H4 (cell line): Measurements from ENCODE around the gene MC1R. TPM values are rescaled to one million over a fixed set of nuclear protein-coding genes. Genes with fewer than 3 reads are reported as not detected.
"Not testable (repeated sequence)": the region's sequence is repeated elsewhere in the genome, so short reads cannot be mapped to it uniquely, and the experiment has no call there.

Experiments
- DNase-seq: peaks from one replicate; pipeline ENCODE4 v3.0.0-alpha.2; 2015; ENCODE audit warnings: low spot score
- total RNA-seq: library from RNA; depleted of rRNA; stranded (reverse); fragments of >200 nt; shearing (Covaris generic); gene quantifications from 2 replicates; pipeline ENCODE4 v1.2.3, GENCODE V29; 2014; rRNA removed

MC1R gene
- total RNA-seq = 1.1 and 1.8 TPM in 2 replicates

DNA sequence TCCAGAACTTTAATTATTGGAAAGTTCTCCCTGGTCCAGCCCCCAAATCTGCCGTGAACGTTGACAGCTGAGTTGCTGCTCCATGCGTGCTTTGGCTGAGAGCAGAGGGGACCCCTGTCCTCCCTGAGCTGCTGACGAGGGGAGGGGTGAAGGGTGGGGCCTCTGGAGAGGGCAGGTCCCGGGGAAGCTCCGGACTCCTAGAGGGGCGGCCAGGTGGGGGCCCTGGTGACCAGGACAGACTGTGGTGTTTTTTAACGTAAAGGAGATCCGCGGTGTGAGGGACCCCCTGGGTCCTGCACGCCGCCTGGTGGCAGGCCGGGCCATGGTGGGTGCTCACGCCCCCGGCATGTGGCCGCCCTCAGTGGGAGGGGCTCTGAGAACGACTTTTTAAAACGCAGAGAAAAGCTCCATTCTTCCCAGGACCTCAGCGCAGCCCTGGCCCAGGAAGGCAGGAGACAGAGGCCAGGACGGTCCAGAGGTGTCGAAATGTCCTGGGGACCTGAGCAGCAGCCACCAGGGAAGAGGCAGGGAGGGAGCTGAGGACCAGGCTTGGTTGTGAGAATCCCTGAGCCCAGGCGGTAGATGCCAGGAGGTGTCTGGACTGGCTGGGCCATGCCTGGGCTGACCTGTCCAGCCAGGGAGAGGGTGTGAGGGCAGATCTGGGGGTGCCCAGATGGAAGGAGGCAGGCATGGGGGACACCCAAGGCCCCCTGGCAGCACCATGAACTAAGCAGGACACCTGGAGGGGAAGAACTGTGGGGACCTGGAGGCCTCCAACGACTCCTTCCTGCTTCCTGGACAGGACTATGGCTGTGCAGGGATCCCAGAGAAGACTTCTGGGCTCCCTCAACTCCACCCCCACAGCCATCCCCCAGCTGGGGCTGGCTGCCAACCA is at the start of gene MC1R:
TSS of gene MC1R (plus strand) at position 410 of the 895 bp plus-strand sequence. CDS start at position 807, 397 bp downstream.
- DNase-seq = no peak

GRCh38 chr16:89869911-89870310 is 48.8 kb upstream of the MC1R start:
- no peak for DNase-seq

DNA sequence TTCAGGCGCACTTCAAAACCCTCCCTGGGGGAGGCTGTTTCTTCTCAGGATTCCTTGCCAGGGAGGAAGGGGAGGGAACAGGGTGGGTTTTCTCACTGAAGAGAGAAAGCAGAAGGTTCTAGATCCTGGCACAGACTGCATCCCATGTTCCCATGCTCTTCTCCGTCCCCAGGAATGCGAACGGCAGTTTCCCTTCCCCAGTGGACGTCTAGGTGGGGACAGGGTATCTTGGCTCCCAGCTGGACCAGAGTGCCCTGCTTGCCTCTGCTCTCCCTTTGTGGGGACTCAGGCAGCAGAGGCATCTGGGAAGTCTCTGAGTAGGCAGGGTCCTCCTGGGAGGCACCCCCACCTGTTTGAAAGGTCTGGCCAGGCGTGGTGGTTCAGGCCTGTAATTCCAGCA is 48.2 kb upstream of the MC1R start:
- DNase-seq = no peak

GRCh38 chr16:89871895-89872294 is 46.8 kb upstream of the MC1R start:
- DNase-seq = no peak

DNA sequence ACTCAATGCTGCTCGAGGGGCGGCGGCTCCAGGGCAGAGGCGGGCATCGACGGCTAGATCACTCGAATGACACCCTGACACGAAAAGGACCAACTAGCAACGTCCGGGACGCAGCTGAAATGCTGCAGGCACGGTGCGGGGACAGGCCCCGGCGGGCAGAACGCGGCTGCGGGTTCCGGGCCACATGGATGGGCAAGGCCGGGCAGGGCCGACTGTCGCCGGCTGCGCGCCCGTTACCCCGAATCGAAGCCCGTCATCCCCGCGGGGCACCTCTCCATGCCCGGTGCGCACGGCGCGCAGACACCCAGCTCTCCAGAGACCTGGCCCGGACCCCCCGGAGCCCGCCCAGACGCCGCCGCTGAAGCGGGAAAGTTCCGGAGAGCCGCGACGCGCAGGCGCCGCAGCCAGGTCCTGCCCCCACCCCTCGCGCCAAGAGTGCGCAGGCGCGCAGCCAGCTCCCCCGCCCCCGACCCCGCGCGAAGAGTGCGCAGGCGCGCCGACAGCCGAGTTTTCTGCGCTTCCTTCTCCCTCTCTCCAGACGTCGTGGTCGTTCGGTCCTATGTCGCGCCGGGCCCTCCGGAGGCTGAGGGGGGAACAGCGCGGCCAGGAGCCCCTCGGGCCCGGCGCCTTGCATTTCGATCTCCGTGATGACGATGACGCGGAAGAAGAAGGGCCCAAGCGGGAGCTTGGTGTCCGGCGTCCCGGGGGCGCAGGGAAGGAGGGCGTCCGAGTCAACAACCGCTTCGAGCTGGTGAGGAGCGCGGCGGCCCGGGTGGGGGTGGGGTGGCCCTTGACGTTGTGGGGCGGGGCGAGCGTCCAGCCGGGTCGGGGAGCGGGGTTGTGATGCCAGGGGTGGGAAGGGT is 45.3 kb upstream of the MC1R start, which contains the start of gene TCF25:
TSS of gene TCF25 (plus strand) at position 484 of the 863 bp plus-strand sequence. CDS start at position 560, 76 bp downstream.
- peak; percentile 87 for DNase-seq

GRCh38 chr16:89873972-89874689 is 44.5 kb upstream of the MC1R start:
- peak; percentile 91 for DNase-seq

DNA sequence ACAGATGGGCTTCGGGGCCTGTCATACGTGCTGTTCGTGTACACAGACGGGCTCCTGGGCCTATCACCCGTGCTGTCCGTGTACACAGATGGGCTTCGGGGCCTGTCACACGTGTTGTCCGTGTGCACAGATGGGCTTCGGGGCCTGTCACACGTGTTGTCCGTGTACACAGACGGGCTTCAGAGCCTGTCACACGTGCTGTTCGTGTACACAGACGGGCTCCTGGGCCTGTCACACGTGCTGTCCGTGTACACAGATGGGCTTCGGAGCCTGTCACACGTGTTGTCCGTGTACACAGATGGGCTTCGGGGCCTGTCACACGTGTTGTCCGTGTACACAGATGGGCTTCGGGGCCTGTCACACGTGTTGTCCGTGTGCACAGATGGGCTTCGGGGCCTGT is 39.5 kb upstream of the MC1R start:
- not testable (repeated sequence) for DNase-seq

- DNase-seq = no peak
Measured at GRCh38 chr16:89880477-89881367, 37.9 kb upstream of the MC1R start.

DNA sequence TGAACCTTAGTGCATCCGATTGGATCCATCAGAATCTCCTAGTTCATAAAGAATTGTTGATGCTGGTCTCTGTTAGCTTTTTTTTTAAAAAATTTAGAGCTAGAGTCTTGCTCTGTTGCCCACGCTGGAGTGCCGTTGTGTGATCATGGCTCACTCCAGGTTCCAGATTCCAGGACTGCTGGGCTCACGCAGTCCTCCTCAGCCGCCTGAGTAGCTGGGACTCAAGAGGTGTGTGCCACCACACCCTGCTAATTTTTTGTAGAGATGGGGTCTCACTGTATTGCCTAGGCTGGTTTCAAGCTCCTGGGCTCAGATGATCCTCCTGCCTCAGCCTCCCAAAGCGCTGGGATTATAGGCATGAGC is 37.3 kb upstream of the MC1R start:
- no peak for DNase-seq

DNA sequence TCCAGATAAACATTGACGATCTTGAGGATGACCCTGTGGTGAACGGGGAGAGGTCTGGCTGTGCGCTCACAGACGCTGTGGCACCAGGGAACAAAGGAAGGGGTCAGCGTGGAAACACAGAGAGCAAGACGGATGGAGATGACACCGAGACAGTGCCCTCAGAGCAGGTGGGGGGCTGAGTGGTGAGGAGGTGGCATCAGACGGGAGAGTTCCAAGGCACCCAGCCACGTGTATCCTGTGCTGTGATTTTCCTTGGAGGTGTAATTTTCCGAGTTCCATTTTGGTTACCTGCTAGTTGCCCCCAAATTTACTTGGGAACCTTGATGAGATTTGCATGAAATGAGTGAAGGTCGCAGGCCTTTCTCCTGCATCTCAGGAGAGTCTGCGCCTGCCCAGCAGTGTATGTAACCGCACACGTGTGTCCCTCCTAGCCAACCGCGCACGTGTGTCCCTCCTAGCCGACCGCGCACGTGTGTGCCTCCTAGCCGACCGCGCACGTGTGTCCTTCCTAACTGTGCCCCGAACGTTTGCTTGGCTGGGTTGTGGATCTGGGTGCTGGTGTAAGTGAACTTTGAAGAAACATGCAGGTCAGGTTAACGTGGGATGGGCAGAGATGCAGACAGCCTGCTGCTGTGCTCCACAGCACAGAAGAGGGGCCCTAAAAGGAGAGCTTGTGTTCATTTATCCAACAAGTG is 35.2 kb upstream of the MC1R start:
- DNase-seq = no peak

- no peak for DNase-seq
Measured at GRCh38 chr16:89884041-89884421, 34.6 kb upstream of the MC1R start.

- no peak for DNase-seq
Measured at GRCh38 chr16:89887243-89887642, 31.4 kb upstream of the MC1R start.

GRCh38 chr16:89890200-89890599 is 28.5 kb upstream of the MC1R start:
- no peak for DNase-seq

DNA sequence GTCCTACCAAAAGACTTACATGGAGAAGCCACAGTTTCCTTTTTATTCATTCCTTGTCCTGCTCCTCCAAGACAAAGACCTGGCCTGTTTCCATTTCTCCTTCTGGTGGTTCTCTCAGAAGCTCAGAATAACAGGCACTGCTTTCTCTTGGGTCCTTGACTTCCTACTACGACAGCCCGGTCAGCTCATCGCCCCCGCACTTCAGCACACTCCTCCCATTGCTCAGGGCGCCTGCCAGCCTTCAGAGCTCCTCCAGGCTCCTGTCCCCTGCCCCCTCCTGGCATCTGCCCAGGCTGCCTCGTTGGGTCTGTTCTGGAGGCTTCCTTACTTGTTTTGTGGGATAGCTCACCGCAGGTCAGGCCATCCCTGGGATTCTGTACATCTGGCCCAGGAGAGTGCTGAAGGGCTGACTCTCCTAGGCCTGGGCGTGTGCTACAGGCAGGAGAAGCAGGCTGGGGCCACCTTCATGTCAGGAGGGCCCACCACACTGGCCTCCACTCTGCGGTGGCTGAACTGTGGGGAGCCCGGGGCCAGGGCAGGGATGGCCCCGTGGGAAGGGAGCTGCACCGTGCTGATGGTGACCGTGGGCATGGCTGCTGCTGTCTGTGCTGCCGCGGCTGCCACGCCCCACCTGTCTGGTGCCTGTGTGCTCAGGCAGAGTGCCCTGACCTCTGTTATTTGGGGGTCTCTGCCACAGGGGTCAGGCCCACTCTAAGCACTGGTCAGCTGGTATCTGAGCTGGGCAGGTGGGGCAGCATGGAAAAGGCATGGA is 27.6 kb upstream of the MC1R start:
- DNase-seq = no peak

- no peak for DNase-seq
Measured at GRCh38 chr16:89892055-89892630, 26.5 kb upstream of the MC1R start.

DNA sequence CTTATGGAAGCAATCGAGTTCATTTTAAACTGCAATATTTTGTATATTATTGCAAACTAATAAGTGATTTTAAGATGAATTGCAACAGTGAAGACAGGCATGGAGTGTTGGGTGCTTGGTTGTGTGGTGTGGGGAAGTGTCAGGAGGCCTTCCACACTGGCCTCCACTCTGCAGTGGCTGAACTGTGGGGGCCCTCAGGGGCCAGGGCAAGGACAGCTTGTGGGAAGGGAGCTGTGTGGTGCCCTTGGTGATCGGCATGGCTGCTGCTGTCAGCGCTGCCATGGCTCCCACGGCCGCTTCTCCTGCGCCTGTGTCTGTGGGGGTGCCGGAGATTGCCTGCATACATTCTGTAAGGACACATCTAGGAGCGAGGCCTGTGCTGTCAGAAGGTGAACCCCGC is 26.0 kb upstream of the MC1R start:
- DNase-seq = no peak

DNA sequence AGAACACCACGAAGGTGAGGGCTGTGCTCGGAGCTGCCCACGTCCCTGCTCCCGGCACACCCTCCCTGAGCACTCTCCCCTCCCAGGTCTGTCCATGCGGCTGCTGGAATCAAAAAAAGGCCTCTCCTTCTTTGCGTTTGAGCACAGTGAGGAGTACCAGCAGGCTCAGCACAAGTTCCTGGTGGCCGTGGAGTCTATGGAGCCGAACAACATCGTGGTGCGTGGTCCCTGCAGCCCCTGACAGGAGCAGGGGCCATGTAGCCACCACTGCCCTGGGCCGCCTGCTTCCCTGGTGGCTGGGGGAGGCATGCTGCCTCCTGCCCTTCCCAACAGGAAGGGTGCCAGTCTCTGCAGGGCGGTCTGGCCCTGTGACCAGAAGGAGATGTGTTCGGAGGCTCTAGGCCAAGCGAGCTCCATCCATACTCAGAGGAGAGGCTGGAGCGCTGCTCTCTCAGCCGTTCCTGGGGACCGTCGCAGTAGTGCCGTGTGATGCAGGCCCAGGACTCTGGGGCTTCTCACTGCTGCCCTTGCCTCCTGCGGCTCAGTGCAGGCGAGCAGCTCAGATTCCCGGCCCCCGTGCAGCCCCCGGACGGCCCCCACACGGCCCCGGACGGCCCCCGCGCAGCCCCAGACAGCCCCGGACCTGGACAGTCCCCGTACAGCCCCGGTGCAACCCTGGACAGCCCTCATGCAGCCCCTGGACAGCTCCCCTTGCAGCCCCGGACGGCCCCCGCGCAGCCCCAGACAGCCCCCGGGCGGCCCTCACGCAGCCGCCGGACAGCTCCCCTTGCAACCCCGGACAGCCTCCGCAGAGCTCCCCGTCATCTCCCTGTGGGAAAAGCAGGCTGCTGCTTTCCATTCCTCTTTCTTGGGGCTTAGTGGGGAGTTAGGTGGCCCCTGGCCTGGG is 24.8 kb upstream of the MC1R start:
- DNase-seq = no peak
